Measurements from ENCODE around the gene BICDL1. TPM values are rescaled to one million over a fixed set of nuclear protein-coding genes. Genes with fewer than 3 reads are reported as not detected.

Gene BICDL1
- total RNA-seq, 2 experiments from 2014 or later: 98.5 to 100 TPM

- ATAC-seq (ENCODE audit: low read depth): no peak
- POLR2A ChIA-PET: interaction anchor here (1.0 to 3.5 kb wide), 18 partner anchors 10 to 304 kb away, joined by 3 to 76 read pairs (median 5); partner anchors contain the start of genes RAB35, RNU4-1, RNU4-2 and RPLP0
- no peak for DNase-seq
- Mint-ChIP-seq H3K9me3 (no peaks in the 10 kb centered on the region), H3K4me1 (peaks cover 28% of the 10 kb centered on the region), H3K27ac (no peak overlapping the region), H3K27me3 (peaks cover 7% of the 10 kb centered on the region), H3K4me3 (peak overlapping the region; percentile 89), H3K36me3 (peaks cover 19% of the 10 kb centered on the region)
Observed at GRCh38 chr12:119989361-119989730, 310 bp downstream of the BICDL1 start.

- Mint-ChIP-seq H3K36me3 (peaks cover 19% of the 10 kb centered on the region), H3K27ac (peak overlapping the region; percentile 71), H3K4me1 (peaks cover 28% of the 10 kb centered on the region), H3K4me3 (peak overlapping the region; percentile 91), H3K9me3 (no peaks in the 10 kb centered on the region), H3K27me3 (peaks cover 4% of the 10 kb centered on the region)
- DNase-seq (peak; percentile 92), ATAC-seq (ENCODE audit: low read depth) (peak; percentile 19)
- POLR2A ChIA-PET: interaction anchor here (0.5 to 3.5 kb wide), 19 partner anchors 9 to 303 kb away, joined by 3 to 76 read pairs (median 5); partner anchors contain the start of genes RAB35, RNU4-1, RNU4-2 and RPLP0
Observed at GRCh38 chr12:119989731-119990381, 820 bp downstream of the BICDL1 start.

- peaks cover 28% of the 10 kb centered on the region for H3K4me1 Mint-ChIP-seq
- no peaks in the 10 kb centered on the region for H3K9me3 Mint-ChIP-seq
- DNase-seq (no peak), ATAC-seq (ENCODE audit: low read depth) (no peak)
- H3K4me3 Mint-ChIP-seq: peak overlapping the region; percentile 91
- no peaks in the 10 kb centered on the region for H3K27me3 Mint-ChIP-seq
- H3K36me3 Mint-ChIP-seq: peaks cover 19% of the 10 kb centered on the region
- H3K27ac Mint-ChIP-seq: peak overlapping the region; percentile 71
- POLR2A ChIA-PET: interaction anchor here (0.5 to 3.5 kb wide), 14 partner anchors 9 to 210 kb away, joined by 3 to 76 read pairs (median 6); partner anchors contain the start of genes RAB35 and RPLP0
Observed at GRCh38 chr12:119990382-119990874, 1.4 kb downstream of the BICDL1 start.

GRCh38 chr12:119992129-119992705 lies 3.2 kb downstream of the BICDL1 start:
- peaks cover 27% of the 10 kb centered on the region for H3K36me3 Mint-ChIP-seq
- H3K27ac Mint-ChIP-seq: no peak overlapping the region
- POLR2A ChIA-PET: interaction anchor here (0.7 kb wide), 1 partner anchor 23 kb away, joined by 3 read pairs; no protein-coding TSS in a partner anchor

GRCh38 chr12:119994892-119995658 lies 6.0 kb downstream of the BICDL1 start:
- ATAC-seq (ENCODE audit: low read depth) (no peak), DNase-seq (no peak)
- H3K27ac Mint-ChIP-seq: no peak overlapping the region
- POLR2A ChIA-PET: no interaction called here
- H3K27me3 Mint-ChIP-seq: no peaks in the 10 kb centered on the region
- no peaks in the 10 kb centered on the region for H3K9me3 Mint-ChIP-seq
- no peak overlapping the region for H3K4me3 Mint-ChIP-seq
- peaks cover 29% of the 10 kb centered on the region for H3K4me1 Mint-ChIP-seq
- H3K36me3 Mint-ChIP-seq: peaks cover 37% of the 10 kb centered on the region

More at GRCh38 chr12:119992129-119992705, 3.2 kb downstream of the BICDL1 start:
- H3K4me3 Mint-ChIP-seq: no peak overlapping the region
- ATAC-seq (ENCODE audit: low read depth) (no peak), DNase-seq (no peak)
- peaks cover 33% of the 10 kb centered on the region for H3K4me1 Mint-ChIP-seq
- no peaks in the 10 kb centered on the region for H3K9me3 Mint-ChIP-seq
- no peaks in the 10 kb centered on the region for H3K27me3 Mint-ChIP-seq

- no peak overlapping the region for H3K4me3 Mint-ChIP-seq
- peaks cover 18% of the 10 kb centered on the region for H3K4me1 Mint-ChIP-seq
- H3K27me3 Mint-ChIP-seq: no peaks in the 10 kb centered on the region
- no peak for DNase-seq
- no peak for ATAC-seq (ENCODE audit: low read depth)
- H3K27ac Mint-ChIP-seq: no peak overlapping the region
- POLR2A ChIA-PET: no interaction called here
- H3K9me3 Mint-ChIP-seq: no peaks in the 10 kb centered on the region
- H3K36me3 Mint-ChIP-seq: peaks cover 42% of the 10 kb centered on the region
Observed at GRCh38 chr12:119996417-119996816, 7.4 kb downstream of the BICDL1 start.

- no peak for ATAC-seq (ENCODE audit: low read depth)
- Mint-ChIP-seq H3K27ac (no peak overlapping the region), H3K4me3 (no peak overlapping the region), H3K27me3 (no peaks in the 10 kb centered on the region), H3K36me3 (peaks cover 43% of the 10 kb centered on the region), H3K4me1 (peaks cover 10% of the 10 kb centered on the region), H3K9me3 (no peaks in the 10 kb centered on the region)
- DNase-seq: no peak
- POLR2A ChIA-PET: interaction anchor here (1.2 to 1.4 kb wide), 2 partner anchors 8 kb away, joined by 5 to 6 read pairs; no protein-coding TSS in a partner anchor
Observed at GRCh38 chr12:119998471-119999245, 9.6 kb downstream of the BICDL1 start.

- Mint-ChIP-seq H3K4me1 (peaks cover 12% of the 10 kb centered on the region), H3K27ac (no peak overlapping the region), H3K36me3 (peaks cover 44% of the 10 kb centered on the region), H3K4me3 (no peak overlapping the region), H3K9me3 (no peaks in the 10 kb centered on the region), H3K27me3 (no peaks in the 10 kb centered on the region)
- ATAC-seq (ENCODE audit: low read depth): no peak
- POLR2A ChIA-PET: no interaction called here
- DNase-seq: no peak
Observed at GRCh38 chr12:120000556-120000955, 11.5 kb downstream of the BICDL1 start.

- no peaks in the 10 kb centered on the region for H3K27me3 Mint-ChIP-seq
- peaks cover 44% of the 10 kb centered on the region for H3K4me1 Mint-ChIP-seq
- POLR2A ChIA-PET: interaction anchor here (1.0 to 3.3 kb wide), 9 partner anchors 8 to 286 kb away, joined by 3 to 76 read pairs (median 5); partner anchors contain the start of genes BICDL1, RAB35, RNU4-1 and RNU4-2
- peak; percentile 38 for ATAC-seq (ENCODE audit: low read depth)
- DNase-seq: no peak
- H3K36me3 Mint-ChIP-seq: peaks cover 39% of the 10 kb centered on the region
- H3K27ac Mint-ChIP-seq: peak overlapping the region; percentile 90
- H3K4me3 Mint-ChIP-seq: peak overlapping the region; percentile 67
- no peaks in the 10 kb centered on the region for H3K9me3 Mint-ChIP-seq
Observed at GRCh38 chr12:120006258-120006975, 17.4 kb downstream of the BICDL1 start.

GRCh38 chr12:120007272-120007671 lies 18.2 kb downstream of the BICDL1 start:
- peaks cover 49% of the 10 kb centered on the region for H3K4me1 Mint-ChIP-seq
- DNase-seq (no peak), ATAC-seq (ENCODE audit: low read depth) (peak; percentile 85)
- POLR2A ChIA-PET: interaction anchor here (0.6 to 3.3 kb wide), 15 partner anchors 8 to 1053 kb away, joined by 3 to 76 read pairs (median 5); partner anchors contain the start of genes BICDL1, RAB35, RNU4-1 and RNU4-2
- H3K4me3 Mint-ChIP-seq: peak overlapping the region; percentile 67
- H3K36me3 Mint-ChIP-seq: peaks cover 39% of the 10 kb centered on the region
- no peaks in the 10 kb centered on the region for H3K9me3 Mint-ChIP-seq
- peak overlapping the region; percentile 90 for H3K27ac Mint-ChIP-seq
- H3K27me3 Mint-ChIP-seq: no peaks in the 10 kb centered on the region

GRCh38 chr12:120010661-120011230 lies 21.7 kb downstream of the BICDL1 start:
- Mint-ChIP-seq H3K4me1 (peaks cover 70% of the 10 kb centered on the region), H3K9me3 (no peaks in the 10 kb centered on the region), H3K36me3 (peaks cover 20% of the 10 kb centered on the region), H3K27me3 (no peaks in the 10 kb centered on the region), H3K4me3 (no peak overlapping the region), H3K27ac (peak overlapping the region; percentile 58)
- DNase-seq: no peak
- POLR2A ChIA-PET: interaction anchor here (1.0 to 1.4 kb wide), 3 partner anchors 21 to 190 kb away, joined by 3 to 7 read pairs (median 5); partner anchors contain the start of genes BICDL1 and RPLP0
- no peak for ATAC-seq (ENCODE audit: low read depth)
